ENCODE data around the gene ASCC3.

DNA sequence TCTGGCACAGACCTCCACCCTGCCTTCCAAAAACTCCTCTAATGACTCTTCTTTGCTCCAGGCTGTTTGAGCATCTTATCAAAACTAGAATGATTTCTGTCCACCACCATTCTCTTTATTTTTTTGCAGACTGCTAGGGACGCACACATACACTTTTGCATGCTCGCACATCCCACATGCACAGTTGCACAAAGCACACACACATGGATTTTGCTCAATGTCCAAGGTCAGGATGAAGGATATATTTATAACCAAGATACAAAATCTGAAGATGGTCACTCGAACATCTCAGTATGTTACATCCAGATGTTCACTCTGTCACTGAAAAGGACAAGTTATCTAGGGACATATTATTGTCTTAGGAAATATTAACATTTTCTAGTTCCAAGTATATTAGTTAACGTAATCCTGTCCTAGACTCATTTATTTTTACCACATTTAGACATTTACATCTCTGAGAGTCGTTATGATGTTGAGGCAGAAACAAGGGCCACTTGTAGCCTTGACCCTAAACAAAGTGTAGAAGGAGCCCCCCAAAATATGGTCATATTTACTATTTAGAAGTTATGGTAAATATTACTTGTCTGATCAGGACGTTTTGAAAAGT lies 413.0 kb downstream of the ASCC3 start:
- TF ChIP-seq, protein P1, sequence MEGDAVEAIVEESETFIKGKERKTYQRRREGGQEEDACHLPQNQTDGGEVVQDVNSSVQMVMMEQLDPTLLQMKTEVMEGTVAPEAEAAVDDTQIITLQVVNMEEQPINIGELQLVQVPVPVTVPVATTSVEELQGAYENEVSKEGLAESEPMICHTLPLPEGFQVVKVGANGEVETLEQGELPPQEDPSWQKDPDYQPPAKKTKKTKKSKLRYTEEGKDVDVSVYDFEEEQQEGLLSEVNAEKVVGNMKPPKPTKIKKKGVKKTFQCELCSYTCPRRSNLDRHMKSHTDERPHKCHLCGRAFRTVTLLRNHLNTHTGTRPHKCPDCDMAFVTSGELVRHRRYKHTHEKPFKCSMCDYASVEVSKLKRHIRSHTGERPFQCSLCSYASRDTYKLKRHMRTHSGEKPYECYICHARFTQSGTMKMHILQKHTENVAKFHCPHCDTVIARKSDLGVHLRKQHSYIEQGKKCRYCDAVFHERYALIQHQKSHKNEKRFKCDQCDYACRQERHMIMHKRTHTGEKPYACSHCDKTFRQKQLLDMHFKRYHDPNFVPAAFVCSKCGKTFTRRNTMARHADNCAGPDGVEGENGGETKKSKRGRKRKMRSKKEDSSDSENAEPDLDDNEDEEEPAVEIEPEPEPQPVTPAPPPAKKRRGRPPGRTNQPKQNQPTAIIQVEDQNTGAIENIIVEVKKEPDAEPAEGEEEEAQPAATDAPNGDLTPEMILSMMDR (conservative IDR thresholded peaks at IDR 0.05; ENCODE audit: low read length) = no peak
- no peak for TF ChIP-seq EZH2phosphoT487 (IDR thresholded peaks at IDR 0.05; ENCODE audit: borderline replicate concordance)

Data from Loucy (cell line).